Measurements from ENCODE around the gene FAM180B. TPM values are rescaled to one million over a fixed set of nuclear protein-coding genes. Genes with fewer than 3 reads are reported as not detected.
"Not testable (repeated sequence)": the region's sequence is repeated elsewhere in the genome, so short reads cannot be mapped to it uniquely, and the experiment has no call there.

The FAM180B gene
- total RNA-seq, 1 donor from 2014 or later = not detected

DNA sequence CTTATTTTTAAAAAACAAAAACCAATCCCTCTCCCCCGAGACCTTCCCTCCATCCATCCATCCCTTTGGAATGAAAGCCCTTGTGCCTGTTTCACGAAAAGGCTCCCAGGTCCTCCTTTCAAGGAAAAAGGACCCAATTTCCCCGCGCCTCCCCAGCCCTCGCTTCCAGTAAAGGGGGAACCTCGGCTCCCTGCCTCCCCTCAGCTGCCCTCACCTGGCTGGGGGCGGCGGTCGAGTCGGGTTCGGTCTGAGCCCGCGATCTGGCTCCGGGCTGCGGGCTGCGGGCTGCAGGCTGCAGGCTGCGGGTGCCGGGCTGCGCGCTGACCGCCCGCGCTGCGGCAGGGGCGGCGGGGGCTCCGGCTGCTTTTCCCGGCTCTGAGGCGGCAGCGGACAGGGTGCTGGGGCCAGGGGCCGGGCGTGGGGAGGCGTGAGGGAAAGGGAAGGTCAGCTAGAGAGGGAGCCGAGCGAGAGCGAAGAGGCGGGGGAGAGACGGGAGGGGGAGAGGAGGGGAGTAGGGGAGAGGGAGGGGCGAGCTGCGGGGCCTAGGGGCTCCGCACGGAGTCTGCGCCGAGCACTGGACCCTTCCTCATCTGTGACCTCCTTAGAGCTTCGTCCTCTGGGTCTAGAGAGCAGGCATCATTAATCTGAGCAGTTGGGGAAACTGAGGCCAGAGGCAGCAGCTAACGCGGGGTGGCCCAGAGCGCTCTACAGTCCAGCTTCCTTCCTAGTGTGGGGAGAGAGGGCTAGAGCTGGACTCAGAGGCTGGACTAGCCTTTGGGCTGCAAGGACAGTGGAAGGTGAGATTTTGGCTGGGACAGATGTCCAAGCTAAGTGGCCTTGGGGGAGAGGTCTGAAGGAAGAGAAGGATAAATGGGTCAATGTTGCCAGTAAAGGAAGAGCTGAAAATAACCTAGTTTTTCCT is 7.7 kb downstream of the FAM180B start, which contains the start of gene C1QTNF4:
TSS of gene C1QTNF4 (minus strand) at position 478 of the 922 bp plus-strand sequence. CDS start 3,601 bp downstream, outside the sequence.
- no peak for DNase-seq (ENCODE audit: low spot score)
- no peak for ATAC-seq

DNA sequence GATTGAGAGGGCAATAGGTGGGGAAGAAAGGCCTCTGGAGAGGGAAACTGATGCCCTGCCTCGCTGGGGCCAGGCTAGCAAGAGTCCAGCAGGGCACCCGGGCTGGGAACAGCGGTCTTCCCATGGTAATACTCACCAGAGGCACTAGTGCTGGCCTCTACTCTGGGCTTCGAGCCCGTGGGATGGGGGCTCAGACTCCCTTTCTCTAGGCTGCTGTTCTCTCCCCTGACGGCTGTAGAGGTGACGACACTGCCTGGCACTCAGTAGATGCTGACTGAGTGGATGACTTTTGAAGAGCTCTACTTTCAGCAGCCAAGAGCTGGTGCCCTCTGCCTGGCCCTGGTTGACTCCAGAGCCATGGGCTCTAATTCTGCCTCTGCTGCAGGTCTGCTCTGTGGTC is 8.6 kb downstream of the FAM180B start:
- ATAC-seq (peak; percentile 55), DNase-seq (ENCODE audit: low spot score) (no peak)

DNA sequence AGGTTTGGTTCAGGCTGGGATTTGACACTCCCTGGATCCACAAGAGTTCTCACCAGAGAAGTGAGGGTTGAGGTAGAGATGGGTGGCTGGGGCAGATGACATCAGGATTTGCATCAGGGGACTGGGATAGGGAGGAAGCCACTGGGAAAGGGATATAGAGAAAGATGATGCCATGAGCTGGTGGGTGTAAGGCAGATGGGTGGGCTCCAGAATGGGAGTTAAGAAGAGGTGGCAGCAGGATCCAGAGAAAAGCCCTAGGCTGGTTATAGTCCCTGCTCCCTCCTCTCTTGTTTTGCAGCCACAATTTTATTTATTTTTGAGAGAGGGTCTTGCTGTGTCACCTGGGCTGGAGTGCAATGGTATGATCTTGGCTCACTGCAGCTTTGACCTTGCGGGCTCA is 9.5 kb downstream of the FAM180B start:
- ATAC-seq (no peak), DNase-seq (ENCODE audit: low spot score) (no peak)

DNA sequence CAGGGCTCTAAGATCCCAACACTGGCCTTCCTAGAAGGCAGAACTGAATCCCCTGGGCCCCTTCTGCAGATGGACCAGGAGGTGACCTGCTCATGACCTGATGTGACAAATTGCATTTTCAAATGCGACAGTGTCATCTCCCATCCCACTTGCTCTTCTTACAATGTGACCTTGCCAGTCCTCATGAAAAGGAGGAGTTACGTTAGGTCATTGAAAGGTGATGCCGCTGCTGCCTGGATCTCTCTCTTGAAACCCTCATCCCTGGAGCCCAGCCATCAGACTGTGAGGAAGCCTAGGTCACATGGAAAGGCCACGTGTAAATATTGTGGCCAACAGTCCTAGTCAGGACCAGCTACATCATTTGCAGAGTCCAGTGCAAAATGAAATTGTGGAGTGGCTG is 13.4 kb downstream of the FAM180B start:
- DNase-seq (ENCODE audit: low spot score) (no peak), ATAC-seq (peak; percentile 44)

DNA sequence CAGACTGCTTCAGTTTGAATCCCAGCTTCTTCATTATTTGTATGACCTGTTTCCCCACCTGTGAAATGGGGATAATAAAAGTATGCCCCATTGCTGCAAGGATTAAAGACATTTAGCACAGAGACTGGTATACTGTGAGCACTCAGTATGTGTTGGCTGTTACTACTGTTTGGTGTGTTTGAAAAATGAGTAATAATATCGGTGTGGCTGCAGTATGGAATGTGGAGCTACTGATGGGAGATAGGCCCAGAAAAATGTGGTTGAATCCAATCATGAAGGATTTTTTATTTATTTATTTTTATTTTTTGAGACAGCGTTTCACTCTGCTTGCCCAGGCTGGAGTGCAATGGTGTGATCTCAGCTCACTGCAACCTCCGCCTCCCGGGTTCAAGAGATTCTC is 16.8 kb downstream of the FAM180B start:
- ATAC-seq (no peak), DNase-seq (ENCODE audit: low spot score) (no peak)

DNA sequence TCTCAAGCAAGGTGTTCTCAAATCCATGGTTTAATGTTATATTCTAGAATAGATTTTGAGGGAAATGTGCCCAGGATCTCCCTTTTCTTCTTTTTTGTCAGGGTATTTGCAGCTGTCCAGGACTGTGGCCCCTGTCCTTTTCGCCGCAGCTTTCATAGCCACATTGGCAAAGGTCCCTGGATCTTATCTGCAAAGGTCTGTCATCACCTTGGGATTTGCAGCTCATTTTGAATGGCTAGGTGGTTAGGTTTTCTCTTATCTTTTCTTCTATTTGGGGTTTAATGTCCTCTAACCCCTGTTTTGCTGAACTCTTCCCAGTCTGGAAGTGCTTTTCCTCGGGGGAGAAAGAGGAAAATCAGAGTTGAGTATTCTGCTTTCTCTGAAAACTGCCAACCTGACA is 19.4 kb downstream of the FAM180B start:
- no peak for ATAC-seq
- no peak for DNase-seq (ENCODE audit: low spot score)

DNA sequence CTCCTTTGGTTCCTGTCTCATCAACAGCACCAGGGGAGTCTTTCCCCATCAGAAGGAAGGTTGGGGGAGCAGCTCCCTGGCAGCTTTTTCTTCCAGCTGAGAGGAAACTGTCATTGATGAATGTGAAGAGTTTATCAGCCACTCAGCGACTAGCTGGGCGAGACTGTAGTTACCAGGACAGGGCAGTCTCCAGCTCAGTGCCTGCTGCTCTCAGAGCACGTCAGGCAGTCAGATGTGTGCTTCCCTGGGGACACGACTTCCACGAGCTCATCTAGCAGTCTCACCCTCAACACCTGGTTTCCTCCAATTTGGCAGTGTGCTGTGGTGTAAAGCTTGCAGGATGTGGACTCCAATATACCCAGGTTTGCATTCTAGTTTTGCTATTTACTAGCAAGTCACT is 20.3 kb downstream of the FAM180B start:
- DNase-seq (ENCODE audit: low spot score) (no peak), ATAC-seq (no peak)

DNA sequence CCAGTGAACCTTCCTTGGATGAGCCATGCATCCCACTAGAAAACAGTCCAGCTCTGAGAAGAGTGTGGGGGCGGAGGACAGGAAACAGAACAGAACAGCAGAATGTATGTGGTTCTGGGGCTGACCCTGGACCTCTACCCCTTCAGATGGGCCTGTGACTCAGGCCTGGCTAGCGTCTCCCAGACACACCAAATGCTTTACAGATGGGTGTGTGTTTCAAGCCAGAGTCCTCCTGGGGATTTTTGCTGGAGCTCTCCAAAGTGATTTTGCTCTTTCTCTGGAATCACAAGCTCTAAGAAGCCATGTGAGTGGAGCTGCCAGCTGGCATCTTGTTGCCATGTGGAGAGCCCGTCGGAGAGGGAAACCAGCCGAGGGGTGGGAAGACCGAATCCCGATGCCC is 20.9 kb downstream of the FAM180B start:
- DNase-seq (ENCODE audit: low spot score) = no peak
- peak; percentile 6 for ATAC-seq

DNA sequence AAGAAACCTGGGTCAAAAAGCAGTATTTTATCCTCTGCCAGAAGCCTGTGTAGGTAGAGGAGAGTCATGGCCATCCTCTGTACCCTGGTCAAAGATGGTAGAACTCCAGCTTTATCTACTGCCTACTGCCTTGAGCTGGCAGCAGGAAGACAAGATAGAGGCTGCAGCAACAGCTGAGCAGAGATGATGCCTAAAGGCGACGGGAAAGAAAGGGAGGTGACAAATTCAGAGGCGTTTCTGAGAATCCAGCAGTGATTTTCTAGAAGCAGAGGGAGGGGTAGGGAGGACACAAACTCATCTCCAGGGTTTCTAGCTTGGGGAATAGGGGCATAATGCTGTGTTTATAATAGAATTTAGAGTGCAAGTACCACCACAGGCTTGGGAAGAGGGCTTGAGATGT is 23.2 kb downstream of the FAM180B start:
- ATAC-seq (peak; percentile 15), DNase-seq (ENCODE audit: low spot score) (no peak)

DNA sequence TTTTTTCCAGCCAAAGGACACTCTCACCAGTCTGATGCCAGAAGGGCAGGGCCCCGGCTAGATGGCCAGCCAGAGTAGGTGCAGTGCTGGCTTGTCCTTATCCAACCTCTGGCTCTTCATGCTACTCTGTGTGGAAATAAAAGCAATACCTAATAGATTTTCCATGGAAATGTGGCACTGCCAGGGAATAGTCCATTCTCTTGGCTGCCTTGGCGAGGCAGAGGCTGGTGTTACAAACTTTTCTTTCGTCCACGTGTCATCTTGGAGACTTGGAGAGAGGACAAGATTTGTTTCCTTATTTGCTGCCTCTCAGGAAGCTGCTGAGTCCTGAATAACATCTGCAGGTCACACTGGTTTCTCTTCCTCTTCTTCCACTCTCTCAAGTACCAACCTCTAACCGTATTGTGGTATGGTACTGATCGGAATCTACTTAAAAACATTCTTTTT is 24.9 kb downstream of the FAM180B start:
- no peak for DNase-seq (ENCODE audit: low spot score)
- ATAC-seq = peak; percentile 26

DNA sequence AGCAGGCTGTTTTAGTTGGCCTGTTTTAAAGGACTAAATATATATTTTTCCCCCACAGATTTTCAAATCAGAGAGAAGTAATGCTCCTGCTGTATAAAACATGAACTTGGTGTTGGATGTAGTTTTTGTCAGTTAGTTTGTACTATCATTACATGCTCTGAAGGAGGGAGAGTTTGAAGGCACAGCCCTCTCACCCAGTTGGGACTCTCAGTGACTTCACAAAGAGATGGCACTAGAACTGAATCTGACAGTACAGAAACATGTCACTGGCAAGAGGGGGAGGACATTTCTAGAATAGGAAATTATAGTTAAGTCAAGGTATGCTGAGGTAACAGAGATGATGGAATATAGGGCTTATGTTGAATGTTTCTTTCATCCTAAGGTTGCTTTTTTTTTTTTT is 28.8 kb downstream of the FAM180B start:
- no peak for ATAC-seq
- no peak for DNase-seq (ENCODE audit: low spot score)

DNA sequence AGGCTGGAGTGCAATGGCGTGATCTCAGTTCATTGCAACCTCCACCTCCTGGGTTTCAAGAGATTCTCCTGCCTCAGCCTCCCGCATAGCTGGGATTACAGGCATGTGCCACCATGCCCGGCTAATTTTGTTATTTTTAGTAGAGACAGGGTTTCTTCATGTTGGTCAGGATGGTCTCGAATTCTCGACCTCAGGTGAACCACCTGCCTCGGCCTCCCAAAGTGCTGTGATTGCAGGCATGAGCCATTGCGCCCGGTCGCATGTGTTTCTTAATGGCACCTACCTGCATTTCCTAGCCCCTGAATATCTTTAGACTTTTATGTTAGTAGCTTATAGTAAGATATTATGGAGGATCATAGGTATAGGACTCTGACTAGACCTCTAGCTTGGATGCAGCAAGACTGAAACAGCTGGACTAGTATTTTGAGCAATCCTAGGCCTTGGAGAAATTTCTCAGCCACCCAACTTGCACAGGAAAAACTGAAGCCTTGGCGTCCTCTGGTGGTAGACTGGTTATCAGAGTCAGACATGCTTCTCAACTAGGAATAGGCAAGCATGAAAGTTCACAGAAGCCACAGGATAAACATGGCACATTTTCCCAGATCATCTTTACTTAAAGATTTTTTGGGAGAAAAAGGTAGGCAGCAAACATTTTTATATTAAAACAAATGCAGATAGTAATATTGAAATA is 30.4 kb downstream of the FAM180B start:
- DNase-seq (ENCODE audit: low spot score) (no peak), ATAC-seq (peak; percentile 48)

DNA sequence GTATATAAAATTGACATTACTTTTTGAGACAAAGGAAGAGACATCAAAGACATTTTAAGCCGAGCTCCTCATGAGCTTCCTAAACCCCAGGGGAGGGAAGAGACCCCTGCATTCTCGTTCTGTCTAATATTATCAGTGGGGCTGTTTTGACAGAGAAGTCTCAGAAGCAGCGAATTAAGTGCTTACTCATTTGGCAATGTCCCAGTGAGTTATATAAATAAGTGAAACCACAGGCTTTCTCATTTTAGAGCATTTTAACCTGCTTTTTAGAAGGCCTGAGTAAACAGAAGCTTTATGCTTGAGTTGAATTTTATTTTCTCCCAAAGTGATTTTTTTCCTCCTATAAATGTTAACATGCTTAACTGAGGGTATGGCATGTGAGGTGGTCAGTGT is 30.9 kb downstream of the FAM180B start:
- DNase-seq (ENCODE audit: low spot score) = no peak
- ATAC-seq = no peak

DNA sequence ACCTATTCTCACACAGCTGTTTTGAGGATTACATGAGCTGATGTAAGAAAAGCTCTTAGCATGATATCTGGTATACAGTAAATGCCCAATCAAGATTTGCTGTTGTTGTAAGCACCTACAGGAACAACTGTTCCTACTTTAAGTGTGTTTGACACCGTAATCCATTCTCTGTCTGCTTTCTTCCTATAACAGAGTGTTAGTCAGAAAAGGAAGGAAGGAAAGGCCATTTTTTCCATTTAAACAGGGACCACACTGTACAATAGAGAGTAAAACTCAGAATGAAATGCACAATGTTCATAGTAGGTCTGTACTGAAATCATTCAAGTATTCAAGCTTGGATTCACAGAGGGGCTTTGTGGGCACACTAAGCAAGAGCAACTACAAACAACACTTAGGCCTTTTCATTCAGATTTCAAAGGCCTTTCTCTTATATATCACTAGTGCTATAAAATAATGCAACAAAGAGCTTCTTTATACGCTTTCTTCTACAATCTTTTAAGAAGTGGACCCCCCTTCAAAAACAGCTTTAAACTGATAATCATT is 34.4 kb downstream of the FAM180B start:
- no peak for ATAC-seq

DNA sequence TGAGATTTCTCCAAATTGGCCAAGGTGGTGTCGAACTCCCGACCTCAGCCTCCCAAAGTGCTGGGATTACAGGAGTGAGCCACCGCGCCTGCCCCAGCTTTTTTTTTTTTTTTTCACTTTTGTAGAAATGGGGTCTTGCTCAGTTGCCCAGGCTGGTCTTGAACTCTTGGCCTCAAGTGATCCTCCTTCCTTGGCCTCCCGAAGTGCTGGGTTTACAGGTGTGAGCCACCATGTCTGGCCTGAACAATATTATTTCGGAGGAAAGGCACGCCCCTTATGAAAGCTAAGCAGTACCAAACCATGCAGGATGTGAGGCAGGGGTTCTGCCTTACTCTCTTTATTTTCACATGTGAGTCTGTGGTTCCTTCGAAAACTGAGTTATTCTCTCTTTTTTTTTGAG is 39.8 kb downstream of the FAM180B start:
- ATAC-seq (no peak), DNase-seq (ENCODE audit: low spot score) (no peak)

More for the DNA sequence above, 34.4 kb downstream of the FAM180B start:
- no peak for DNase-seq (ENCODE audit: low spot score)

DNA sequence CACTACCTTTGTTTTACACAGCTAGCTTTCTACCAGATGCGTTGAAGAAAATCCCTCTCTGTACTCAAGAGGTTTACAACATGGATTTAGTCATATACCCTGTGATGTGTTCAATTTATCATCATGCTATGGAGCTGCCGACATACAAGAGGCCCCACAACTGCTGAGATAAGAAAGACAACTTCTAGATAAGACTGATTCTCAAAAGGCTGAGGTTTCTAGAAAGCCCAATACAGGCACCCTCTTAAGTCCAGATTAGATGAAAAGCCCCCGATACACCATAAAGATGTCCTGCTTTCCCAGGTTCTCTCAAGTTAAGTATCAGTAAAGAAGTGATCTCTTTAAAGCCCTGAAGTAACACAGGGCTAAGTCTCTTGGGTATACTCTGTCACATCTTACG is 41.5 kb downstream of the FAM180B start:
- DNase-seq (ENCODE audit: low spot score) (no peak), ATAC-seq (no peak)

DNA sequence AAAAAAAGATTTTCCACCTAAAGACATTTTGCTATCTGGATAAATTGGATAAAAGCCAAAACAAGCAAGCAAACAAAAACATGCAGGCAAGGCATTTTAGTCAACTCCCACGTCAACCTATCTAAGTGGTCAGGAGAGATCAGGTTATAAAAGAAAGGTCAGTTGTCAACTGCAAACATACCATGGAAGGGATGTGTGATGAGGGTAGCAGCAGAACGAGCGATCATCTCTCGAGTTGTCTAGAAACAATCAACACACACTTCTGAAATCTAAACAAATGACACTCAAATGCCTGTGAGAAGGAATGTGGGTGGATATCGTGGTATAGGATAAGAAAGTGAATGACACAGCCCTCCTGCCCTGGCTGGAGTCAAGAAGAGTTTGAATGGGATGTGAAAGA is 45.0 kb downstream of the FAM180B start:
- peak; percentile 48 for ATAC-seq
- no peak for DNase-seq (ENCODE audit: low spot score)

DNA sequence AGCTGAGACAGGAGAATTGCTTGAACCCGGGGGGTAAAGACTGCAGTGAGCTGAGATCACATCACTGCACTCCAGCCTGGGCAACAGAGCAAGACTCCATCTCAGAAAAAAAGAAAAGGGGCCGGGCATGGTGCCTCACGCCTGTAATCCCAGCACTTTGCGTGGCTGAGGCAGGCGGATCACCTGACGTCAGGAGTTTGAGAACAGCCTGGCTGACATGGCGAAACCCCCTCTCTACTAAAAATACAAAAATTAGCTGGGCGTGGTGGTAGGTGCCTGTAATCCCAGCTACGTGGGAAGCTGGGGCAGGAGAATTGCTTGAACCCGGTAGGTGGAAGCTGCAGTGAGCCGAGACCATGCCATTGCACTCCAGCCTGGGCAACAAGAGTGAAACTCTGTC is 49.9 kb downstream of the FAM180B start:
- ATAC-seq = not testable (repeated sequence)

More for the DNA sequence above, 49.9 kb downstream of the FAM180B start:
- not testable (repeated sequence) for DNase-seq (ENCODE audit: low spot score)
